GM23338 (cell line): Measurements from ENCODE around the gene EPHB2. TPM values are rescaled to one million over a fixed set of nuclear protein-coding genes. Genes with fewer than 3 reads are reported as not detected.

Source experiments
- ATAC-seq: fragments of 200-7000 bp; cut with Tn5 transposase; 3 replicates; pipeline ENCODE4 v1.9.1; 2020
- DNase-seq: peaks from one replicate; pipeline ENCODE4 v3.0.0-alpha.2; 2015; ENCODE audit warnings: low spot score
- H2AFZ ChIP-seq: fragments of 200-600 bp; sonication (generic); 2 replicates; pipeline ENCODE4 v1.8.0; 2016; ENCODE audit warnings: antibody characterized with exemption, mild to moderate bottlenecking, moderate library complexity
- H3F3A ChIP-seq: fragments of 200-600 bp; sonication (generic); replicated peaks from 2 replicates; pipeline ENCODE4 v1.8.0; 2017; ENCODE audit warnings: antibody characterized with exemption, mixed run types, low read depth
- H3K27ac ChIP-seq: fragments of 200-600 bp; sonication (generic); 2 replicates; pipeline ENCODE4 v1.6.1; 2016; ENCODE audit warnings: low read depth
- H3K27me3 ChIP-seq: fragments of 200-600 bp; sonication (generic); 2 replicates; pipeline ENCODE4 v1.8.0; 2016; ENCODE audit warnings: mild to moderate bottlenecking, mixed run types, moderate library complexity; ENCODE audit not compliant: insufficient read depth
- H3K36me3 ChIP-seq: fragments of 200-600 bp; sonication (generic); 2 replicates; pipeline ENCODE4 v1.8.0; 2016; ENCODE audit warnings: mild to moderate bottlenecking; ENCODE audit not compliant: insufficient read depth
- H3K4me1 ChIP-seq: fragments of 200-600 bp; sonication (generic); 2 replicates; pipeline ENCODE4 v1.8.0; 2016; ENCODE audit warnings: mild to moderate bottlenecking, moderate library complexity; ENCODE audit not compliant: insufficient read depth
- H3K4me2 ChIP-seq: fragments of 200-600 bp; sonication (generic); 2 replicates; pipeline ENCODE4 v1.7.1; 2017; ENCODE audit warnings: mixed run types
- H3K4me3 ChIP-seq: fragments of 200-600 bp; sonication (generic); 2 replicates; pipeline ENCODE4 v1.6.1; 2016; ENCODE audit warnings: mixed run types
- H3K79me2 ChIP-seq: fragments of 200-600 bp; sonication (generic); replicated peaks from 2 replicates; pipeline ENCODE4 v1.8.0; 2017; ENCODE audit warnings: mild to moderate bottlenecking; ENCODE audit not compliant: insufficient read depth
- H3K9me2 ChIP-seq: fragments of 200-600 bp; sonication (generic); 2 replicates; pipeline ENCODE4 v1.8.0; 2017; ENCODE audit not compliant: insufficient read depth
- H4K20me1 ChIP-seq: fragments of 200-600 bp; sonication (generic); replicated peaks from 2 replicates; pipeline ENCODE4 v1.8.0; 2017; ENCODE audit warnings: mild to moderate bottlenecking; ENCODE audit not compliant: insufficient read depth
- H3K27ac Mint-ChIP-seq: 2 replicates; pipeline ENCODE4 v1.8.0; 2020; ENCODE audit warnings: inconsistent platforms, mild to moderate bottlenecking, moderate library complexity, mixed read lengths
- H3K27me3 Mint-ChIP-seq: 3 replicates; pipeline ENCODE4 v1.8.0; 2022; ENCODE audit warnings: low read depth, mild to moderate bottlenecking, moderate library complexity, mixed read lengths, inconsistent platforms; ENCODE audit not compliant: insufficient read depth, poor library complexity
- H3K36me3 Mint-ChIP-seq: 3 replicates; pipeline ENCODE4 v1.8.0; 2021; ENCODE audit warnings: low read depth, mild to moderate bottlenecking, inconsistent platforms, moderate library complexity, mixed read lengths
- H3K4me1 Mint-ChIP-seq: 3 replicates; pipeline ENCODE4 v1.8.0; 2020; ENCODE audit warnings: mild to moderate bottlenecking, inconsistent platforms, mixed read lengths
- H3K4me3 Mint-ChIP-seq: 3 replicates; pipeline ENCODE4 v1.8.0; 2021; ENCODE audit warnings: moderate library complexity, mild to moderate bottlenecking, inconsistent platforms, mixed read lengths
- H3K9me3 Mint-ChIP-seq: 3 replicates; pipeline ENCODE4 v1.8.0; 2020; ENCODE audit warnings: moderate library complexity, mild to moderate bottlenecking, inconsistent platforms, mixed read lengths
- ETS1 ChIP-seq: IDR thresholded peaks from 2 replicates; pipeline ENCODE4 v1.6.1; 2016; ENCODE audit warnings: antibody characterized with exemption
- EZH2phosphoT487 ChIP-seq: fragments of 200-600 bp; sonication (generic); IDR thresholded peaks from one replicate; pipeline ENCODE4 v1.8.1; 2018; ENCODE audit warnings: antibody characterized with exemption; ENCODE audit not compliant: unreplicated experiment
- JUNB ChIP-seq: IDR thresholded peaks from one replicate; pipeline ENCODE4 v1.6.1; 2016; ENCODE audit warnings: antibody characterized with exemption; ENCODE audit not compliant: unreplicated experiment
- NANOG ChIP-seq: IDR thresholded peaks from 2 replicates; pipeline ENCODE4 v1.6.1; 2016; ENCODE audit warnings: antibody characterized with exemption, borderline replicate concordance
- POLR2AphosphoS5 ChIP-seq: IDR thresholded peaks from 2 replicates; pipeline ENCODE4 v1.6.1; 2016; ENCODE audit warnings: antibody characterized with exemption, low read depth
- STAT1 ChIP-seq: IDR thresholded peaks from one replicate; pipeline ENCODE4 v1.6.1; 2016; ENCODE audit warnings: antibody characterized with exemption; ENCODE audit not compliant: unreplicated experiment
- ZNF114 ChIP-seq: fragments of 250-450 bp; sonication (Bioruptor Pico); IDR thresholded peaks from 2 replicates; pipeline ENCODE4 v1.5.0; 2020; ENCODE audit warnings: mild to moderate bottlenecking, moderate library complexity
- ZNF331 ChIP-seq: fragments of 250-450 bp; sonication (Bioruptor Pico); IDR thresholded peaks from 2 replicates; pipeline ENCODE4 v1.5.0; 2020; ENCODE audit warnings: low read depth, mild to moderate bottlenecking, moderate library complexity
- polyA plus RNA-seq: library from polyadenylated mRNA; unstranded; fragments of >200 nt; fragmentation: Nextera tagmentation; extraction: Ambion mirVana; gene quantifications from 2 replicates; pipeline ENCODE4 v1.2.1, GENCODE V29; 2016
- total RNA-seq: library from RNA; depleted of rRNA; stranded (reverse); fragments of >200 nt; shearing (Covaris generic); gene quantifications from 2 replicates; pipeline ENCODE4 v1.2.3, GENCODE V29; 2014
- TF ChIP-seq, protein P1 (sequence below), 2 experiments: fragments of 200-600 bp in 1 of 2; sonication (generic) in 1 of 2; conservative IDR thresholded peaks; 2 replicates each; pipeline versions ENCODE4 v1.5.1 to v1.6.1; 2016 to 2017; ENCODE audit warnings: antibody characterized with exemption in 2 of 2, low read depth in 2 of 2, mild to moderate bottlenecking in 2 of 2, moderate library complexity in 1 of 2
- TF ChIP-seq, protein P2 (sequence below): IDR thresholded peaks from one replicate; pipeline ENCODE4 v1.6.1; 2018; ENCODE audit warnings: antibody characterized with exemption; ENCODE audit not compliant: unreplicated experiment
- TF ChIP-seq, protein P3 (sequence below): fragments of 250-450 bp; sonication (Bioruptor Pico); IDR thresholded peaks from 2 replicates; pipeline ENCODE4 v1.5.0; 2020; ENCODE audit warnings: mild to moderate bottlenecking, moderate library complexity

Gene EPHB2
- total and polyA plus RNA-seq, 2 experiments from 2014 or later = 4.1 to 20.1 TPM

GRCh38 chr1:22800629-22801028 is 90.0 kb downstream of the EPHB2 start (continued):
- TF ChIP-seq, protein P1, sequence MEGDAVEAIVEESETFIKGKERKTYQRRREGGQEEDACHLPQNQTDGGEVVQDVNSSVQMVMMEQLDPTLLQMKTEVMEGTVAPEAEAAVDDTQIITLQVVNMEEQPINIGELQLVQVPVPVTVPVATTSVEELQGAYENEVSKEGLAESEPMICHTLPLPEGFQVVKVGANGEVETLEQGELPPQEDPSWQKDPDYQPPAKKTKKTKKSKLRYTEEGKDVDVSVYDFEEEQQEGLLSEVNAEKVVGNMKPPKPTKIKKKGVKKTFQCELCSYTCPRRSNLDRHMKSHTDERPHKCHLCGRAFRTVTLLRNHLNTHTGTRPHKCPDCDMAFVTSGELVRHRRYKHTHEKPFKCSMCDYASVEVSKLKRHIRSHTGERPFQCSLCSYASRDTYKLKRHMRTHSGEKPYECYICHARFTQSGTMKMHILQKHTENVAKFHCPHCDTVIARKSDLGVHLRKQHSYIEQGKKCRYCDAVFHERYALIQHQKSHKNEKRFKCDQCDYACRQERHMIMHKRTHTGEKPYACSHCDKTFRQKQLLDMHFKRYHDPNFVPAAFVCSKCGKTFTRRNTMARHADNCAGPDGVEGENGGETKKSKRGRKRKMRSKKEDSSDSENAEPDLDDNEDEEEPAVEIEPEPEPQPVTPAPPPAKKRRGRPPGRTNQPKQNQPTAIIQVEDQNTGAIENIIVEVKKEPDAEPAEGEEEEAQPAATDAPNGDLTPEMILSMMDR (conservative IDR thresholded peaks at IDR 0.05; ENCODE audit: low read depth in 2 of 2) = no peak
- no peak for TF ChIP-seq STAT1

DNA sequence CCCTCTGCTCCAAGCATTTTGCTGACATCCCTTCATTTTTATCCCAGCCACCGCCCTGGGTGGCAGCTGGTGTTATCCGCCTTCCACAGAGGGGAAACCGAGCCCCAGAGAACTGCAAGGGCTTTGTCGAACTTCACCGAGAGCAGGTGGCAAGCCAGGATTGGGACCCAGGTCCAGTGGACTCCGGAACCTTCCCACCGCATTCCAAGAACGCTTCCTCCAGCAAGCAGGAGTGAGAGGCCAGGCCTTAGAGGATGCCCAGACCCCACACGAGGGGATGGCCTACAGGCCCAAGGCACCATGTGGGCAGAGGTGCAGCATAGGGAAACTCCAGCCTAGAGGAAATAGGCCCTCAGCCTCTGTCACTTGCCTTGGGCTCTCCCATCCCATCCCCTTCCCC is 90.7 kb downstream of the EPHB2 start:
- no peak overlapping the region for H3K4me2 ChIP-seq
- H3K27me3 Mint-ChIP-seq = peaks cover 18% of the 10 kb centered on the region
- TF ChIP-seq JUNB = no peak
- no peak for TF ChIP-seq NANOG
- TF ChIP-seq, protein P2, sequence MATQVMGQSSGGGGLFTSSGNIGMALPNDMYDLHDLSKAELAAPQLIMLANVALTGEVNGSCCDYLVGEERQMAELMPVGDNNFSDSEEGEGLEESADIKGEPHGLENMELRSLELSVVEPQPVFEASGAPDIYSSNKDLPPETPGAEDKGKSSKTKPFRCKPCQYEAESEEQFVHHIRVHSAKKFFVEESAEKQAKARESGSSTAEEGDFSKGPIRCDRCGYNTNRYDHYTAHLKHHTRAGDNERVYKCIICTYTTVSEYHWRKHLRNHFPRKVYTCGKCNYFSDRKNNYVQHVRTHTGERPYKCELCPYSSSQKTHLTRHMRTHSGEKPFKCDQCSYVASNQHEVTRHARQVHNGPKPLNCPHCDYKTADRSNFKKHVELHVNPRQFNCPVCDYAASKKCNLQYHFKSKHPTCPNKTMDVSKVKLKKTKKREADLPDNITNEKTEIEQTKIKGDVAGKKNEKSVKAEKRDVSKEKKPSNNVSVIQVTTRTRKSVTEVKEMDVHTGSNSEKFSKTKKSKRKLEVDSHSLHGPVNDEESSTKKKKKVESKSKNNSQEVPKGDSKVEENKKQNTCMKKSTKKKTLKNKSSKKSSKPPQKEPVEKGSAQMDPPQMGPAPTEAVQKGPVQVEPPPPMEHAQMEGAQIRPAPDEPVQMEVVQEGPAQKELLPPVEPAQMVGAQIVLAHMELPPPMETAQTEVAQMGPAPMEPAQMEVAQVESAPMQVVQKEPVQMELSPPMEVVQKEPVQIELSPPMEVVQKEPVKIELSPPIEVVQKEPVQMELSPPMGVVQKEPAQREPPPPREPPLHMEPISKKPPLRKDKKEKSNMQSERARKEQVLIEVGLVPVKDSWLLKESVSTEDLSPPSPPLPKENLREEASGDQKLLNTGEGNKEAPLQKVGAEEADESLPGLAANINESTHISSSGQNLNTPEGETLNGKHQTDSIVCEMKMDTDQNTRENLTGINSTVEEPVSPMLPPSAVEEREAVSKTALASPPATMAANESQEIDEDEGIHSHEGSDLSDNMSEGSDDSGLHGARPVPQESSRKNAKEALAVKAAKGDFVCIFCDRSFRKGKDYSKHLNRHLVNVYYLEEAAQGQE = no peak
- no peak for TF ChIP-seq POLR2AphosphoS5
- TF ChIP-seq EZH2phosphoT487 = no peak
- TF ChIP-seq ZNF331 = no peak
- no peak for TF ChIP-seq ZNF114 (CRISPR knock-in tag)
- TF ChIP-seq, protein P3, sequence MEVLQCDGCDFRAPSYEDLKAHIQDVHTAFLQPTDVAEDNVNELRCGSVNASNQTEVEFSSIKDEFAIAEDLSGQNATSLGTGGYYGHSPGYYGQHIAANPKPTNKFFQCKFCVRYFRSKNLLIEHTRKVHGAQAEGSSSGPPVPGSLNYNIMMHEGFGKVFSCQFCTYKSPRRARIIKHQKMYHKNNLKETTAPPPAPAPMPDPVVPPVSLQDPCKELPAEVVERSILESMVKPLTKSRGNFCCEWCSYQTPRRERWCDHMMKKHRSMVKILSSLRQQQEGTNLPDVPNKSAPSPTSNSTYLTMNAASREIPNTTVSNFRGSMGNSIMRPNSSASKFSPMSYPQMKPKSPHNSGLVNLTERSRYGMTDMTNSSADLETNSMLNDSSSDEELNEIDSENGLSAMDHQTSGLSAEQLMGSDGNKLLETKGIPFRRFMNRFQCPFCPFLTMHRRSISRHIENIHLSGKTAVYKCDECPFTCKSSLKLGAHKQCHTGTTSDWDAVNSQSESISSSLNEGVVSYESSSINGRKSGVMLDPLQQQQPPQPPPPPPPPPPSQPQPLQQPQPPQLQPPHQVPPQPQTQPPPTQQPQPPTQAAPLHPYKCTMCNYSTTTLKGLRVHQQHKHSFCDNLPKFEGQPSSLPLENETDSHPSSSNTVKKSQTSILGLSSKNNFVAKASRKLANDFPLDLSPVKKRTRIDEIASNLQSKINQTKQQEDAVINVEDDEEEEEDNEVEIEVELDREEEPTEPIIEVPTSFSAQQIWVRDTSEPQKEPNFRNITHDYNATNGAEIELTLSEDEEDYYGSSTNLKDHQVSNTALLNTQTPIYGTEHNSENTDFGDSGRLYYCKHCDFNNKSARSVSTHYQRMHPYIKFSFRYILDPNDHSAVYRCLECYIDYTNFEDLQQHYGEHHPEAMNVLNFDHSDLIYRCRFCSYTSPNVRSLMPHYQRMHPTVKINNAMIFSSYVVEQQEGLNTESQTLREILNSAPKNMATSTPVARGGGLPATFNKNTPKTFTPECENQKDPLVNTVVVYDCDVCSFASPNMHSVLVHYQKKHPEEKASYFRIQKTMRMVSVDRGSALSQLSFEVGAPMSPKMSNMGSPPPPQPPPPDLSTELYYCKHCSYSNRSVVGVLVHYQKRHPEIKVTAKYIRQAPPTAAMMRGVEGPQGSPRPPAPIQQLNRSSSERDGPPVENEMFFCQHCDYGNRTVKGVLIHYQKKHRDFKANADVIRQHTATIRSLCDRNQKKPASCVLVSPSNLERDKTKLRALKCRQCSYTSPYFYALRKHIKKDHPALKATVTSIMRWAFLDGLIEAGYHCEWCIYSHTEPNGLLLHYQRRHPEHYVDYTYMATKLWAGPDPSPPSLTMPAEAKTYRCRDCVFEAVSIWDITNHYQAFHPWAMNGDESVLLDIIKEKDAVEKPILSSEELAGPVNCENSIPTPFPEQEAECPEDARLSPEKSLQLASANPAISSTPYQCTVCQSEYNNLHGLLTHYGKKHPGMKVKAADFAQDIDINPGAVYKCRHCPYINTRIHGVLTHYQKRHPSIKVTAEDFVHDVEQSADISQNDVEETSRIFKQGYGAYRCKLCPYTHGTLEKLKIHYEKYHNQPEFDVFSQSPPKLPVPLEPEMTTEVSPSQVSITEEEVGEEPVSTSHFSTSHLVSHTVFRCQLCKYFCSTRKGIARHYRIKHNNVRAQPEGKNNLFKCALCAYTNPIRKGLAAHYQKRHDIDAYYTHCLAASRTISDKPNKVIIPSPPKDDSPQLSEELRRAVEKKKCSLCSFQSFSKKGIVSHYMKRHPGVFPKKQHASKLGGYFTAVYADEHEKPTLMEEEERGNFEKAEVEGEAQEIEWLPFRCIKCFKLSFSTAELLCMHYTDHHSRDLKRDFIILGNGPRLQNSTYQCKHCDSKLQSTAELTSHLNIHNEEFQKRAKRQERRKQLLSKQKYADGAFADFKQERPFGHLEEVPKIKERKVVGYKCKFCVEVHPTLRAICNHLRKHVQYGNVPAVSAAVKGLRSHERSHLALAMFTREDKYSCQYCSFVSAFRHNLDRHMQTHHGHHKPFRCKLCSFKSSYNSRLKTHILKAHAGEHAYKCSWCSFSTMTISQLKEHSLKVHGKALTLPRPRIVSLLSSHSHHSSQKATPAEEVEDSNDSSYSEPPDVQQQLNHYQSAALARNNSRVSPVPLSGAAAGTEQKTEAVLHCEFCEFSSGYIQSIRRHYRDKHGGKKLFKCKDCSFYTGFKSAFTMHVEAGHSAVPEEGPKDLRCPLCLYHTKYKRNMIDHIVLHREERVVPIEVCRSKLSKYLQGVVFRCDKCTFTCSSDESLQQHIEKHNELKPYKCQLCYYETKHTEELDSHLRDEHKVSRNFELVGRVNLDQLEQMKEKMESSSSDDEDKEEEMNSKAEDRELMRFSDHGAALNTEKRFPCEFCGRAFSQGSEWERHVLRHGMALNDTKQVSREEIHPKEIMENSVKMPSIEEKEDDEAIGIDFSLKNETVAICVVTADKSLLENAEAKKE = no peak
- TF ChIP-seq, protein P1 (conservative IDR thresholded peaks at IDR 0.05; ENCODE audit: low read depth in 2 of 2) = no peak
- TF ChIP-seq ETS1 = no peak

More for the DNA sequence above, 90.7 kb downstream of the EPHB2 start:
- Histone ChIP-seq H3K79me2 (no peaks in the 10 kb centered on the region), H3K36me3 (no peaks in the 10 kb centered on the region), H3K9me2 (no peaks in the 10 kb centered on the region), H3K27ac (no peak overlapping the region), H2AFZ (no peak overlapping the region), H3K4me1 (peaks cover 18% of the 10 kb centered on the region), H3K4me3 (no peak overlapping the region), H4K20me1 (no peaks in the 10 kb centered on the region), H3F3A (no peaks in the 10 kb centered on the region), H3K27me3 (no peaks in the 10 kb centered on the region)
- ATAC-seq (peak; percentile 9), DNase-seq (no peak)
- no peak overlapping the region for H3K4me3 Mint-ChIP-seq
- H3K27ac Mint-ChIP-seq = no peak overlapping the region
- H3K36me3 Mint-ChIP-seq = no peaks in the 10 kb centered on the region
- no peaks in the 10 kb centered on the region for H3K9me3 Mint-ChIP-seq
- H3K4me1 Mint-ChIP-seq = peaks cover 42% of the 10 kb centered on the region
